Transverse colon (tissue), 4 donors: ENCODE measurements around the gene GATM.

Experiments
- POLR2A ChIP-seq: fragments of 450-650 bp; IDR thresholded peaks from one replicate; pipeline ENCODE4 v1.6.1; 2016; ENCODE audit warnings: antibody characterized with exemption, mild to moderate bottlenecking, moderate library complexity
- POLR2AphosphoS5 ChIP-seq, 3 donors: sonication (generic); formaldehyde crosslinking; IDR thresholded peaks; one replicate each; pipeline ENCODE4 v1.6.1; 2016; ENCODE audit warnings: antibody characterized with exemption in 3 of 3
- TF ChIP-seq, protein P1 (sequence below), 5 experiments: fragments of 200-600 bp in 3 of 5; fragments of 450-650 bp in 2 of 5; sonication (generic) in 3 of 5; IDR thresholded peaks; 1 replicate in 2 of 5; 2 replicates in 3 of 5; pipeline ENCODE4 v1.5.1; 2016 to 2017; ENCODE audit warnings: antibody characterized with exemption in 5 of 5, inconsistent platforms in 3 of 5, mild to moderate bottlenecking in 2 of 5, moderate library complexity in 1 of 5

DNA sequence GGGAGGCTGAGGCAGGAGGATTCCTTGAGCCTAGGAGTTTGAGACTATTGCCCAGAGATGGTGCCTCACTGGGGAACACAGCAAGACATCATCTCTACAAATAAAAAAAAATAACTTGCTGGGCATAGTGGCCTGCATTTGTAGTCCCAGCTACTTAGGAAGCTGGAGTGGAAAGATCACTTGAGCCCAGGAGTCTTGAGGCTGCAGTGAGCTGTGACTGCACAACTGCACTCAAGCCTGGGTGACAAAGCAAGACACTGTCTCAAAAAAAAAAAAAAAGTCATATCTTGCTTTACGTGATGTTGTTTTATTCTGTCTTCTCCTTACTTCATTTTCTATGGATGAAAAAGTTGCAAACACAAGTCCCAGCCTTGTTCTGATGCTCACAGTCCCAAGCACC lies 14.1 kb downstream of the GATM start:
- TF ChIP-seq, protein P1, sequence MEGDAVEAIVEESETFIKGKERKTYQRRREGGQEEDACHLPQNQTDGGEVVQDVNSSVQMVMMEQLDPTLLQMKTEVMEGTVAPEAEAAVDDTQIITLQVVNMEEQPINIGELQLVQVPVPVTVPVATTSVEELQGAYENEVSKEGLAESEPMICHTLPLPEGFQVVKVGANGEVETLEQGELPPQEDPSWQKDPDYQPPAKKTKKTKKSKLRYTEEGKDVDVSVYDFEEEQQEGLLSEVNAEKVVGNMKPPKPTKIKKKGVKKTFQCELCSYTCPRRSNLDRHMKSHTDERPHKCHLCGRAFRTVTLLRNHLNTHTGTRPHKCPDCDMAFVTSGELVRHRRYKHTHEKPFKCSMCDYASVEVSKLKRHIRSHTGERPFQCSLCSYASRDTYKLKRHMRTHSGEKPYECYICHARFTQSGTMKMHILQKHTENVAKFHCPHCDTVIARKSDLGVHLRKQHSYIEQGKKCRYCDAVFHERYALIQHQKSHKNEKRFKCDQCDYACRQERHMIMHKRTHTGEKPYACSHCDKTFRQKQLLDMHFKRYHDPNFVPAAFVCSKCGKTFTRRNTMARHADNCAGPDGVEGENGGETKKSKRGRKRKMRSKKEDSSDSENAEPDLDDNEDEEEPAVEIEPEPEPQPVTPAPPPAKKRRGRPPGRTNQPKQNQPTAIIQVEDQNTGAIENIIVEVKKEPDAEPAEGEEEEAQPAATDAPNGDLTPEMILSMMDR (IDR thresholded peaks at IDR 0.05): no peak
- TF ChIP-seq POLR2AphosphoS5 (IDR thresholded peaks at IDR 0.05) (no peak), POLR2A (no peak)
